Measurements from ENCODE around the gene MINPP1. TPM values are rescaled to one million over a fixed set of nuclear protein-coding genes. Genes with fewer than 3 reads are reported as not detected.

MINPP1 gene
- total RNA-seq, 1 experiment from 2014 or later: 22.1 TPM

DNA sequence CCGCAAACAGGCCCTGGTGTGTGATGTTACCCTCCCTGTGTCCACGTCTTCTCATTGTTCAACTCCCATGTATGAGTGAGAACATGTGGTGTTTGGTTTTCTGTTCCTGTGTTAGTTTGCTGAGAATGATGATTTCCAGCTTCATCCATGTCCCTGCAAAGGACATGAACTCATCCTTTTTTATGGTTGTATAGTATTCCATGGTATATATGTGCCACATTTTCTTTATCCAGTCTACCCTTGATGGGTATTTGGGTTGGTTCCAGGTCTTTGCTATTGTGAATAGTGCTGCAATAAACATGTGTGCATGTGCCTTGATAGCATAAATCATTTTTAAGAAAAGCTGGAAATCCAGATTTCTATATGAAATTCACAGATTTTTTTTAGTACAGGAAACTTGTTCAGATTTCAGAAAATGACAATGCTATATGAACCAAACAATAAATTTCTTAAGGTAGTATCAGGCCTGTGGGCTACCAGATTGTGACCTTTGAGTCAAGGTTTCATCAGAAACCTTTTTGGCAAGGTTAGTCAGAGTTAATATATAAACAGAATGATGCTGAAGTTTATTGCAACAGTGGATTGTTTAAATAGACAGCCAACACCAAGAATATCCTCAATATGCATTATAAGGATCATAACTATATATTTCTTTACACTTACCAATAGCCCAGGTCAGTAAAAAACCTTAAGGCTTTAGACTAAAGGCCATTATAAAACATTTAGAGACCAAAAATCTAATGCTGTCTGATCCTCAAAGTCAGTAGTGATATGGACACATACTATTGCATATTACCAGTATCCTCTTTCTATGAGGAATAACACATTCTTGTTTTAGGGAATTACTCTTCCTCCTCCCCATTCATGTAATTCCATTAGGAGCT lies 86.3 kb downstream of the MINPP1 start:
- RAD21 ChIA-PET (ENCODE audit: low non-redundant PET in 1 of 2, low total read pairs in 2 of 2, uncharacterized antibody in 2 of 2, unreplicated experiment in 2 of 2): no interaction called here
- BruUV-seq (replicated peaks): no TSS peak
- no peak overlapping the region for H3K4me2 ChIP-seq (ENCODE audit: low read length)
- H3K79me2 ChIP-seq (ENCODE audit: insufficient read depth, low read length): no peaks in the 10 kb centered on the region
- H3K27me3 ChIP-seq (ENCODE audit: insufficient read depth, low read length): no peaks in the 10 kb centered on the region
- no peaks in the 10 kb centered on the region for H3K9me3 ChIP-seq (ENCODE audit: control insufficient read depth in 1 of 2, insufficient read depth in 1 of 2, low read depth in 1 of 2, low read length in 2 of 2)
- no peaks in the 10 kb centered on the region for H4K20me1 ChIP-seq (ENCODE audit: insufficient read depth)
- H3K9ac ChIP-seq (ENCODE audit: low read length): no peak overlapping the region
- CTCF ChIA-PET: no interaction called here
- intact Hi-C loops (cut with micrococcal nuclease): no loop called here
- ATAC-seq (no peak), DNase-seq (ENCODE audit: low read depth, low spot score) (no peak)
- POLR2A ChIA-PET: no interaction called here
- H3K4me1 ChIP-seq (ENCODE audit: control insufficient read depth in 1 of 2, insufficient read depth in 2 of 2, low read length in 2 of 2): peaks cover 4 to 7% of the 10 kb centered on the region in 2 experiments
- H3K4me3 ChIP-seq (replicated peaks in 1 of 2; ENCODE audit: low read depth in 1 of 2, low read length in 2 of 2): no peak overlapping the region
- no peak for TF ChIP-seq SP1 (IDR thresholded peaks at IDR 0.05; ENCODE audit: low read depth)
- TF ChIP-seq, protein P1, sequence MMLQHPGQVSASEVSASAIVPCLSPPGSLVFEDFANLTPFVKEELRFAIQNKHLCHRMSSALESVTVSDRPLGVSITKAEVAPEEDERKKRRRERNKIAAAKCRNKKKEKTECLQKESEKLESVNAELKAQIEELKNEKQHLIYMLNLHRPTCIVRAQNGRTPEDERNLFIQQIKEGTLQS (IDR thresholded peaks at IDR 0.05): no peak
- no peak for TF ChIP-seq CBX3 (IDR thresholded peaks at IDR 0.05; ENCODE audit: low read depth)
- TF ChIP-seq JUND (IDR thresholded peaks at IDR 0.05): no peak
- H3K27ac ChIP-seq (ENCODE audit: low read depth, low read length): no peak overlapping the region
- H3K9me2 ChIP-seq (ENCODE audit: insufficient read depth): no peaks in the 10 kb centered on the region
- H2AFZ ChIP-seq (ENCODE audit: low read depth, low read length, poor library complexity, severe bottlenecking): no peak overlapping the region
- no peaks in the 10 kb centered on the region for H3K36me3 ChIP-seq (ENCODE audit: control insufficient read depth in 1 of 2, insufficient read depth in 2 of 2, low read length in 2 of 2)

DNA sequence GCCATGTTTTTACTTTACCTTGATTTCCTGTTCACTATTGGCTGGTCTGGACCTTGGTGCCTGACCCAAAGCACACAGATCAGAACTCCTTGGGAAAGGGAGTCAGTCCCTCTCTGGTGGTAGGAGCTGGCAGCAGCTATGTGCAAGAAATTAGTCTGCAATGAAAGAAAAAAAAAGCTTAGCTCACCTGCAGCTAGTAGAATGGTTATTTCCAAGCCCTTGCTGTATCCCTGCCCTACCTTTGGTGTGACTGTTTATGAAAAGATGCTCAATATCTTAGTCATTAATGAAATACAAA lies 86.8 kb downstream of the MINPP1 start:
- CTCF ChIA-PET: no interaction called here
- no peaks in the 10 kb centered on the region for H3K27me3 ChIP-seq (ENCODE audit: insufficient read depth, low read length)
- intact Hi-C loops (cut with micrococcal nuclease): no loop called here
- ATAC-seq (no peak), DNase-seq (ENCODE audit: low read depth, low spot score) (no peak)
- H3K79me2 ChIP-seq (ENCODE audit: insufficient read depth, low read length): no peaks in the 10 kb centered on the region
- TF ChIP-seq ZNF274 (IDR thresholded peaks at IDR 0.05; ENCODE audit: low read depth, low read length): no peak
- TF ChIP-seq, protein P2, sequence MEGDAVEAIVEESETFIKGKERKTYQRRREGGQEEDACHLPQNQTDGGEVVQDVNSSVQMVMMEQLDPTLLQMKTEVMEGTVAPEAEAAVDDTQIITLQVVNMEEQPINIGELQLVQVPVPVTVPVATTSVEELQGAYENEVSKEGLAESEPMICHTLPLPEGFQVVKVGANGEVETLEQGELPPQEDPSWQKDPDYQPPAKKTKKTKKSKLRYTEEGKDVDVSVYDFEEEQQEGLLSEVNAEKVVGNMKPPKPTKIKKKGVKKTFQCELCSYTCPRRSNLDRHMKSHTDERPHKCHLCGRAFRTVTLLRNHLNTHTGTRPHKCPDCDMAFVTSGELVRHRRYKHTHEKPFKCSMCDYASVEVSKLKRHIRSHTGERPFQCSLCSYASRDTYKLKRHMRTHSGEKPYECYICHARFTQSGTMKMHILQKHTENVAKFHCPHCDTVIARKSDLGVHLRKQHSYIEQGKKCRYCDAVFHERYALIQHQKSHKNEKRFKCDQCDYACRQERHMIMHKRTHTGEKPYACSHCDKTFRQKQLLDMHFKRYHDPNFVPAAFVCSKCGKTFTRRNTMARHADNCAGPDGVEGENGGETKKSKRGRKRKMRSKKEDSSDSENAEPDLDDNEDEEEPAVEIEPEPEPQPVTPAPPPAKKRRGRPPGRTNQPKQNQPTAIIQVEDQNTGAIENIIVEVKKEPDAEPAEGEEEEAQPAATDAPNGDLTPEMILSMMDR (IDR thresholded peaks at IDR 0.05 in 2 of 3, conservative IDR thresholded peaks at IDR 0.05 in 1 of 3; ENCODE audit: borderline replicate concordance in 1 of 3, insufficient read depth in 1 of 3, low read depth in 2 of 3, low read length in 2 of 3): no peak
- no peak for TF ChIP-seq JUND (IDR thresholded peaks at IDR 0.05)
- TF ChIP-seq EZH2 (IDR thresholded peaks at IDR 0.05): no peak
- TF ChIP-seq POLR2AphosphoS5 (IDR thresholded peaks at IDR 0.05; ENCODE audit: low read depth, low read length): no peak
- TF ChIP-seq SRF (IDR thresholded peaks at IDR 0.05; ENCODE audit: low read depth): no peak
- TF ChIP-seq, protein P3, sequence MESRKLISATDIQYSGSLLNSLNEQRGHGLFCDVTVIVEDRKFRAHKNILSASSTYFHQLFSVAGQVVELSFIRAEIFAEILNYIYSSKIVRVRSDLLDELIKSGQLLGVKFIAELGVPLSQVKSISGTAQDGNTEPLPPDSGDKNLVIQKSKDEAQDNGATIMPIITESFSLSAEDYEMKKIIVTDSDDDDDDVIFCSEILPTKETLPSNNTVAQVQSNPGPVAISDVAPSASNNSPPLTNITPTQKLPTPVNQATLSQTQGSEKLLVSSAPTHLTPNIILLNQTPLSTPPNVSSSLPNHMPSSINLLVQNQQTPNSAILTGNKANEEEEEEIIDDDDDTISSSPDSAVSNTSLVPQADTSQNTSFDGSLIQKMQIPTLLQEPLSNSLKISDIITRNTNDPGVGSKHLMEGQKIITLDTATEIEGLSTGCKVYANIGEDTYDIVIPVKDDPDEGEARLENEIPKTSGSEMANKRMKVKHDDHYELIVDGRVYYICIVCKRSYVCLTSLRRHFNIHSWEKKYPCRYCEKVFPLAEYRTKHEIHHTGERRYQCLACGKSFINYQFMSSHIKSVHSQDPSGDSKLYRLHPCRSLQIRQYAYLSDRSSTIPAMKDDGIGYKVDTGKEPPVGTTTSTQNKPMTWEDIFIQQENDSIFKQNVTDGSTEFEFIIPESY (IDR thresholded peaks at IDR 0.05; ENCODE audit: extremely low read depth, insufficient replicate concordance, low read length): no peak
- no peak for TF ChIP-seq EZH2phosphoT487 (IDR thresholded peaks at IDR 0.05; ENCODE audit: borderline replicate concordance)
- no peaks in the 10 kb centered on the region for H3K9me2 ChIP-seq (ENCODE audit: insufficient read depth)
- H4K20me1 ChIP-seq (ENCODE audit: insufficient read depth): no peaks in the 10 kb centered on the region
- H3K9ac ChIP-seq (ENCODE audit: low read length): no peak overlapping the region
- H3K36me3 ChIP-seq (ENCODE audit: control insufficient read depth in 1 of 2, insufficient read depth in 2 of 2, low read length in 2 of 2): no peaks in the 10 kb centered on the region
- no peak overlapping the region for H3K4me2 ChIP-seq (ENCODE audit: low read length)
- RAD21 ChIA-PET (ENCODE audit: low non-redundant PET in 1 of 2, low total read pairs in 2 of 2, uncharacterized antibody in 2 of 2, unreplicated experiment in 2 of 2): no interaction called here
- H2AFZ ChIP-seq (ENCODE audit: low read depth, low read length, poor library complexity, severe bottlenecking): no peak overlapping the region
- no TSS peak for BruUV-seq (replicated peaks)
- H3K4me3 ChIP-seq (replicated peaks in 1 of 2; ENCODE audit: low read depth in 1 of 2, low read length in 2 of 2): no peak overlapping the region
- POLR2A ChIA-PET: no interaction called here
- H3K27ac ChIP-seq (ENCODE audit: low read depth, low read length): no peak overlapping the region
- H3K9me3 ChIP-seq (ENCODE audit: control insufficient read depth in 1 of 2, insufficient read depth in 1 of 2, low read depth in 1 of 2, low read length in 2 of 2): no peaks in the 10 kb centered on the region
- peaks cover 0 to 1% of the 10 kb centered on the region in 2 experiments; a peak in 1 of 4 replicates for H3K4me1 ChIP-seq (ENCODE audit: control insufficient read depth in 1 of 2, insufficient read depth in 2 of 2, low read length in 2 of 2)
